ENCODE data around the gene ITPR3. TPM values are rescaled to one million over a fixed set of nuclear protein-coding genes. Genes with fewer than 3 reads are reported as not detected.

Gene ITPR3
- total RNA-seq, 1 donor from 2014 or later: 43.0 TPM

DNA sequence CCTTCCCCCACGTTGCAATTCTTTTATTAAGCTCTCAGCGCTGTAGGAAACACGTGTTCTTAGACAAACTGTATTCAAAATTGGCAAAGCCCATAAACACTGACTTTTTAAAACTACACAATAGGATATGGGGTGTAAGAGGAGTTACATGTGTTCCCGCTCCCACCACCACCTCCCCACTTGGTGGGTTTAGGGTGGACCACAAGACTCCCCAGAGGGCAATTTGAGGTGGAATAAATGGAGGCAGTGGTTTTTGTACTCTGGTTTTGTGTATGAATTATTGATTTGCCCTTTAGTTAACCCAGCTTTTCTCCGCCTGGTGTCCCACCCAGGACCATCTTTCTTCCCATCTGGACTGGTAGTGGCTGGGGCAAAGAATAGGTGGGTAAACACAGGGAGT is 86.6 kb downstream of the ITPR3 start:
- H3K4me1 ChIP-seq: peaks cover 6 to 9% of the 10 kb centered on the region in 2 donors
- TF ChIP-seq, protein P1, sequence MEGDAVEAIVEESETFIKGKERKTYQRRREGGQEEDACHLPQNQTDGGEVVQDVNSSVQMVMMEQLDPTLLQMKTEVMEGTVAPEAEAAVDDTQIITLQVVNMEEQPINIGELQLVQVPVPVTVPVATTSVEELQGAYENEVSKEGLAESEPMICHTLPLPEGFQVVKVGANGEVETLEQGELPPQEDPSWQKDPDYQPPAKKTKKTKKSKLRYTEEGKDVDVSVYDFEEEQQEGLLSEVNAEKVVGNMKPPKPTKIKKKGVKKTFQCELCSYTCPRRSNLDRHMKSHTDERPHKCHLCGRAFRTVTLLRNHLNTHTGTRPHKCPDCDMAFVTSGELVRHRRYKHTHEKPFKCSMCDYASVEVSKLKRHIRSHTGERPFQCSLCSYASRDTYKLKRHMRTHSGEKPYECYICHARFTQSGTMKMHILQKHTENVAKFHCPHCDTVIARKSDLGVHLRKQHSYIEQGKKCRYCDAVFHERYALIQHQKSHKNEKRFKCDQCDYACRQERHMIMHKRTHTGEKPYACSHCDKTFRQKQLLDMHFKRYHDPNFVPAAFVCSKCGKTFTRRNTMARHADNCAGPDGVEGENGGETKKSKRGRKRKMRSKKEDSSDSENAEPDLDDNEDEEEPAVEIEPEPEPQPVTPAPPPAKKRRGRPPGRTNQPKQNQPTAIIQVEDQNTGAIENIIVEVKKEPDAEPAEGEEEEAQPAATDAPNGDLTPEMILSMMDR (IDR thresholded peaks at IDR 0.05): no peak
- no peak overlapping the region for H3K27ac ChIP-seq
- no peaks in the 10 kb centered on the region for H3K27me3 ChIP-seq
- H3K9me3 ChIP-seq: no peaks in the 10 kb centered on the region
- intact Hi-C loops (cut with DNase I): no loop called here
- no peak for DNase-seq (ENCODE audit: low spot score in 2 of 2)
- H3K36me3 ChIP-seq: peaks cover 0 to 5% of the 10 kb centered on the region in 2 donors
- H3K4me3 ChIP-seq: no peak overlapping the region

DNA sequence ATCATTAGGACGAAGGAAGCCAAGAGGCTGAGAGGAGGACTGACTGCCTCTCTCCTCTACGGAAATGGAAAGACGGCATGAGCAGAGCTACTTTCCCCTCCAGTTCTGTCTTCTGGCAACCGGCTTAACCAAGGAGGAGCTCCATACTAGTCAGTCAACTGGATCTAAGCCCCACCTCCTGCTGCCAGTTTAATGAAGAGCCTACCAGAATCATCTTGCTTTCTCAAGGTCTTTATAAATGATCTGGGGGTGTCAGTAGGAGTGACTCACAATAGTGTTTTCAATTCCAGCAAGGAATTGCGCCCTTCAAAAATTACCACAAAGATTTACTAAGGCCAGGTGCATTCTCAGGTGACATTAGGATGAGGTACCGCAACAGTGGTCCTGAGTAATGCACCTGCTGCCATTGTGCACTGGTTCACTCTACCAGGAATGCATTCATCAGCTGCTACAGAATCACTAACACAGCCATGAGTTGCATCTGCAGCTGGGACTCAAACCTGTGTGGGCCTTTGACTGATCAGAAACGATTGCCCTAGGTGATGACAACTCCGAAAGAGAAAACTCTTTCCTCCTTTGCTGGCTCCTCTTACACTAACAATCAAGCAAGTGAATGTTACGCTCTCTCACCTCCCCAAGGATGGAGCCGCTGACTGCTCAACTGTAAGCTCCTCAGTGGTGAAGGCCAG is 87.5 kb downstream of the ITPR3 start:
- DNase-seq (ENCODE audit: low spot score in 2 of 2): no peak
- no peak overlapping the region for H3K27ac ChIP-seq
- intact Hi-C loops (cut with DNase I): no loop called here
- no peaks in the 10 kb centered on the region for H3K9me3 ChIP-seq
- TF ChIP-seq, protein P1 (IDR thresholded peaks at IDR 0.05): no peak
- no peak overlapping the region for H3K4me3 ChIP-seq
- H3K27me3 ChIP-seq: no peaks in the 10 kb centered on the region
- H3K36me3 ChIP-seq: peaks cover 0 to 5% of the 10 kb centered on the region in 2 donors
- H3K4me1 ChIP-seq: peaks cover 6 to 9% of the 10 kb centered on the region in 2 donors

DNA sequence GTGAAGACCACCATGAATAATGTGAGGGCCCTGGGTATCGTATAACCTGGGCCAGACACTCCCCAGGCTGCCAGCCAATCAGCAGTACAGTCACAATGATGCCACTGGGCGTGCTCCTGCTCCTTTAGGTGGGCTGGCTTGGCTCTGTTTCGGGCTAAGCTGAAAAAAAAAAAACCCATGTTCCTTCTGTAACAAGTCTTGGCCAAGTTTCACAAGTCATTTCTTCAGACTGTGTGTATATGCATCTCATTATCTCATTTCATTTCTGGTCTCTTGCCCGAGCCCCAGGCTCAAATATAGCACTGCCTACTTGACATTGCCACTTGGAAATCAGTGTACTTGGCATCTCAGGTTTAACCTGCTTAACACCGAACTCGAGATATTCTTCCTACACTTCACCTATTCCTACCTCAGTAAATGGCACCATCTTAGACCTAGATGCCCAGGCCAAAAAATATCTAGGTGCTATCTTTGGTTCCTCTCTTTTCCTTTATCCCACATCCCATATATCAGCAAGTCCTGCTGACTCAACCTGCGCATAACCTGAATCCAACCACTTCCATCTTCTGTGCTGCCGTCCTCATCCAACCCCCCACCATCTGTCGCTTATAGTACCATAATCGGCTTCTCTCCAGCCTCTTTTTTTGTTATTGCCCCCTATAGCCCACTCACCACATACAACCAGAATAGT is 88.6 kb downstream of the ITPR3 start:
- H3K27me3 ChIP-seq: no peaks in the 10 kb centered on the region
- peaks cover 0 to 5% of the 10 kb centered on the region in 2 donors for H3K36me3 ChIP-seq
- H3K27ac ChIP-seq: no peak overlapping the region
- DNase-seq (ENCODE audit: low spot score in 2 of 2): no peak
- intact Hi-C loops (cut with DNase I): no loop called here
- H3K9me3 ChIP-seq: no peaks in the 10 kb centered on the region
- peaks cover 6 to 9% of the 10 kb centered on the region in 2 donors for H3K4me1 ChIP-seq
- TF ChIP-seq, protein P1 (IDR thresholded peaks at IDR 0.05): no peak
- no peak overlapping the region for H3K4me3 ChIP-seq

DNA sequence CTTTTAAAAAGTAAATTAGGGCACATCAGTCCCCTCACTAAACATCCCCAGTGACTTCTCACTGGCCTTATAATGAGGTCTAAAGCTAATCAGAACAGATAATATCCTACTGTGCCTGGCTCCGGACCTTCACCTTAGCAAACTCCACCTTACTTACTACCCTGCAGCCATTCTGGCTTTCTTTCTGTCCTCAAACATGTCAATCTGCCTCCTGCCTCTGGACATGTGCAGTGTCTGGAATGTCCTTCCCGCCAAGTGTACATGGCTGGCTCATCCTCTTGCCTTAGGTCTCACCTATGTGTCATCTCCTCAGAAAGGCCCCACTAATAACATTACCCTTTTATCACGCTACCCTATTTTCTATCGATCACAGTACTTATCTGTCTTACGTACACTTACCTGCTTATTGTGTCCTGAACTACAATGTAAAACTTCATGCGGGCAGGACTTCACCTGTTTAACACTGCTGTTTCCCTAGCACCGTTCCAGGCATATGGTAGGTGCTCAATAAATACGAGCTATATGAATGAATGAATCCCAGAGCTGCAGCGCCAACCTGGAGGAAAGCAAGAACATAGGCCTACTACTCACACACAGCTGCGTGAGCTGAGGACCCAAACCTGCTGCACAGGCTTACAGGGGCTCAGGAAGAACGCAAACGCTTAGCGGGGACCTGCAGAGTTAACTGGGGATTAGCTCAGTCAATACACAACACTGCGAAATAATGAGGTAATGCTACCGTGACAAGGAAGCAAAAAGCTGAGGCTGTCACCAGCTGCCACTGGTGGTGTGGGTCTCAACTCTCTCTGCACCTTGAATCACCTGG is 89.4 kb downstream of the ITPR3 start:
- intact Hi-C loops (cut with DNase I): loop anchor here (1.0 kb wide), 2 partner anchors 79 to 256 kb away; partner anchors contain the start of genes LEMD2 and ZBTB9
- no peak for DNase-seq (ENCODE audit: low spot score in 2 of 2)
- Histone ChIP-seq H3K4me1 (peaks cover 6 to 9% of the 10 kb centered on the region in 2 donors), H3K9me3 (no peaks in the 10 kb centered on the region), H3K36me3 (peaks cover 0 to 5% of the 10 kb centered on the region in 2 donors), H3K27me3 (no peaks in the 10 kb centered on the region), H3K4me3 (peak overlapping the region; percentile 79 to 86), H3K27ac (no peak overlapping the region)
- TF ChIP-seq, protein P1 (IDR thresholded peaks at IDR 0.05): no peak

Measured in ascending aorta (tissue), 2 donors.